PFSK-1 (cell line): ENCODE results near the gene CYP1A1.

Experiments used
- FOXP2 ChIP-seq: optimal IDR thresholded peaks from 2 replicates; pipeline ENCODE3; 2011; ENCODE audit warnings: borderline replicate concordance, control low read depth, inconsistent platforms; ENCODE audit not compliant: insufficient read depth; ENCODE audit errors: extremely low read length, extremely low read depth
- POLR2AphosphoS5 ChIP-seq: IDR thresholded peaks from 2 replicates; pipeline ENCODE4 v1.6.1; 2012; ENCODE audit warnings: low read depth, mild to moderate bottlenecking, control low read depth, low read length, moderate library complexity
- REST ChIP-seq, 2 experiments: IDR thresholded peaks; 2 replicates each; pipeline versions ENCODE4 v1.6.1 to v1.8.0; 2011 to 2012; ENCODE audit warnings: low read depth in 2 of 2, low read length in 2 of 2, control low read depth in 1 of 2, inconsistent platforms in 1 of 2, mild to moderate bottlenecking in 1 of 2, moderate library complexity in 1 of 2; ENCODE audit not compliant: insufficient read depth in 1 of 2
- SIN3A ChIP-seq: IDR thresholded peaks from 2 replicates; pipeline ENCODE4 v1.6.1; 2012; ENCODE audit warnings: mild to moderate bottlenecking, low read length, moderate library complexity, borderline replicate concordance; ENCODE audit not compliant: insufficient read depth
- TAF1 ChIP-seq: IDR thresholded peaks from 2 replicates; pipeline ENCODE4 v1.6.1; 2012; ENCODE audit warnings: low read length, control low read depth, borderline replicate concordance; ENCODE audit not compliant: insufficient read depth

CYP1A1 gene

DNA sequence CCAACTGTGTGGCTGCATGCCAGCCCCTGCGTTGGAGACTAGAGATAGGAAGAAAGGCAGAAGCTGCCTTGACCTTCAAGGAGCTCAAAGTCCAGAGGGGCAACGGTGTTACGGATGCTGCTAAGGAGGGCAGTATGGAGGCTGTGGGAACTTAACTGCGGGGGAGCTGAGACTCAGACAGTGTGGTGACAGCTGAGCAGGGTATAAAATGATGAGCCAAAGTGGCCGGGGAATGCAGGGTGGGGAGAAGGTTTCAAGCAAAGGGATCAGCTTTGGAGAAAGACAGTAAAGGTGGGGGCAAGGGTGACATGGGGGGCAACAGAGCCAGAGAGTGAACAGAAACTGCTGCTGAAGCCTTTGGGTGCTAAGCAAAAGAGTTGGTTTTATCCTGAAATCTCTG lies 17.1 kb upstream of the CYP1A1 start:
- TF ChIP-seq REST (IDR thresholded peaks at IDR 0.05; ENCODE audit: insufficient read depth in 1 of 2, low read depth in 2 of 2, low read length in 2 of 2): no peak

DNA sequence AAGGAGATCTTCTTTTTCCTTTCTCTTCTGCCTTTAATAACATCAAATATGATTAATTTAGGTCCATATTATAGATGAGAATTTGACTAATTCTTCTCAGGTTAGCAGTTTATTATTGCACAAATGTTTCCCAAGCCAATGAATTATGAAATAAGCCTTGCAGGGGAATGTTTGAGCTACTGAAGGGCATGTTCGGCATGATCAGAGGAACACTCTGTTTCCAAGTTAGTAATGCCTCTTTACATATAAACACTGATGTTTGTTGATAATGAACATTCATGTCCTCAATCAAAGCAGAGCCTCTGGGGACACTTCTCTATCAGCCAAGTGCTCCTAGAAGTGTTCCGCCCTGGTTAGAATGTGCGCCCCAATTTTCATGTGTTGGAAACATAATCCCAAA lies 10.0 kb upstream of the CYP1A1 start:
- TF ChIP-seq TAF1: no peak
- no peak for TF ChIP-seq SIN3A
- no peak for TF ChIP-seq REST (IDR thresholded peaks at IDR 0.05; ENCODE audit: insufficient read depth in 1 of 2, low read depth in 2 of 2, low read length in 2 of 2)
- no peak for TF ChIP-seq FOXP2
- no peak for TF ChIP-seq POLR2AphosphoS5

DNA sequence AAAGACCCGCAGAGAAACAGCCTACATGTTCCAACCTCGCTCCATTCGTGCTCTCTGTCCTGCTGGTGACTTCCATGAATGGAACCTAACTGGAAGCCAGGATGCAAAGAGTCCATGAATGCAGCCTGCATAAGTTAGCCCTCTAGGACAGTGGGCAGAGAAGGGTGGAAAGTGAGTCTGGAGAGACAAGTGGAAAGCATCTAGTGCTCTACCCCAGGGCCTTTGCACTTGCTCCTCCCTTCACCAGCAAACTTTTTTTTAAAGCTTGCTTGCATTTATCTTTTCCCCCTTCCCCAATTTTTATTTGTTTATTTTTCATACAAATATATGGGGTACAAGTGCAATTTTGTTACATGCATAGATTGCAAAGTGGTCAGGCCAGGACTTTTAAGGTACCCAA lies 7.9 kb upstream of the CYP1A1 start:
- no peak for TF ChIP-seq SIN3A

DNA sequence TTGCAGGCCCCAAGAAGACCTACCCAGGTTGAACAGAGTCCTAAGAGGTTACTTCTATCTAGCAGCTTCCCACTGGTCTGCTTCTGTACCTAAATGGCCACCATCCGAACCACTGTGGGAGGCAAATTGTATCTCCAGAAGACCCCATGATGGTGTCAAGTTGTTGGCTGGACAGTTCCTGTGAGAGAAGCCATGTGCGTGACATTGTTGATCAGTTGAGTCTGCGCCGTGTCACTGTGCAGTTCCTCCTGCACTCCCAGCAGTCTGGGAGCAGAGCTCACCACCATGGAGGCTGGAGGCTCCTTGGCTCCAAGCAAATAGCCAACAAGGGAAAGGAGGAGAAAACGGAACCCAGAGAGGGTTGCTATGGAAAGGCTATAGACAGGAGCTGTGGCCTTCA lies 7.5 kb upstream of the CYP1A1 start:
- no peak for TF ChIP-seq FOXP2
- TF ChIP-seq REST (IDR thresholded peaks at IDR 0.05; ENCODE audit: insufficient read depth in 1 of 2, low read depth in 2 of 2, low read length in 2 of 2): no peak
- no peak for TF ChIP-seq TAF1

- TF ChIP-seq SIN3A (no peak), TAF1 (no peak), POLR2AphosphoS5 (no peak), REST (IDR thresholded peaks at IDR 0.05; ENCODE audit: insufficient read depth in 1 of 2, low read depth in 2 of 2, low read length in 2 of 2) (no peak), FOXP2 (no peak)
Measured at GRCh38 chr15:74730619-74731316, 5.4 kb upstream of the CYP1A1 start.
